ENCODE measurements around the gene SP6. TPM values are rescaled to one million over a fixed set of nuclear protein-coding genes. Genes with fewer than 3 reads are reported as not detected.
A peak's percentile ranks its signal among the peaks of the same experiment; 100 is the strongest.

The SP6 gene
- total RNA-seq, 2 donors from 2014 or later, result 8.7 to 8.8 TPM

DNA sequence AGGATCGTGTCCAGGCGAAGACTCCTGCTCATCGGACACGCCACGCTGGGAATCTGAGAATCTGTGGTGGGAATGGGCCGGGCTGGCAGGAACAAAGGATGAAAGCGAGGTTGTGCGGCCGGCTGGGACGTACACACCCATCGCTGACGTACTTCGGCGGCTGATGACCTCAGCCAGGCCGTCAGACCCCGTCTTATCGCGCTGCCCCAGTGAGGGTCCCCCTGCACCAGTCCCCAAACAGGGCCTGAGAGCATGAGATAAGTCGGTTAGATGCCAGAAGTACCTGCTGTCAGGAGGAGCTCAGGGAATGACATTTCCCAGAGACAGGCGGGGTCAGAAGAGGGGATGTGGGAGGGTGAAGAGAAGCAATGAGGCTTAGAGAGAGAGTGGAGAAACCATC lies 16.0 kb upstream of the SP6 start:
- DNase-seq, result no peak
- no peak overlapping the region for H3K9ac ChIP-seq (ENCODE audit: low read depth in 2 of 2, low read length in 2 of 2)

DNA sequence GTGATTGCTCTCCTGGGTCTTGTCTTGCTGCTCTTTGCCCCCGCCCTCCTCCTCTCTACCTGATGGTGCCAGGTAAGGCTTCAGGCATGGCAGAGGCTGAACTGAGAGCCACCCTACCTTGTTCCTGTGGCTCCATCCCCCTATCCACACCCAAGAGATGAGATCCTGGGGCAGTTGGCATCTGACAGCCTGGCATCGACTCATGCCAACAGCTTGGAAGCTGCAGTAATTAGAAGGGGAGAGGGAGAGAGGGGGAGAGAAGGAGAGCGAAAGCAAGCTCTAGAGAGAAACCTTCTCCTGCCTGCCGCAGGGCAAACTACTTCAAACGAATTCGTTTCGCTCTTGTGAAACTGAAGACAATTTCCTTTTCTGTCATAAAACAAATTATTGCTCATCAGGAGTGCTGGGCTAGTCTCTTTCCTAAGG lies 13.8 kb upstream of the SP6 start:
- TF ChIP-seq, protein P1, sequence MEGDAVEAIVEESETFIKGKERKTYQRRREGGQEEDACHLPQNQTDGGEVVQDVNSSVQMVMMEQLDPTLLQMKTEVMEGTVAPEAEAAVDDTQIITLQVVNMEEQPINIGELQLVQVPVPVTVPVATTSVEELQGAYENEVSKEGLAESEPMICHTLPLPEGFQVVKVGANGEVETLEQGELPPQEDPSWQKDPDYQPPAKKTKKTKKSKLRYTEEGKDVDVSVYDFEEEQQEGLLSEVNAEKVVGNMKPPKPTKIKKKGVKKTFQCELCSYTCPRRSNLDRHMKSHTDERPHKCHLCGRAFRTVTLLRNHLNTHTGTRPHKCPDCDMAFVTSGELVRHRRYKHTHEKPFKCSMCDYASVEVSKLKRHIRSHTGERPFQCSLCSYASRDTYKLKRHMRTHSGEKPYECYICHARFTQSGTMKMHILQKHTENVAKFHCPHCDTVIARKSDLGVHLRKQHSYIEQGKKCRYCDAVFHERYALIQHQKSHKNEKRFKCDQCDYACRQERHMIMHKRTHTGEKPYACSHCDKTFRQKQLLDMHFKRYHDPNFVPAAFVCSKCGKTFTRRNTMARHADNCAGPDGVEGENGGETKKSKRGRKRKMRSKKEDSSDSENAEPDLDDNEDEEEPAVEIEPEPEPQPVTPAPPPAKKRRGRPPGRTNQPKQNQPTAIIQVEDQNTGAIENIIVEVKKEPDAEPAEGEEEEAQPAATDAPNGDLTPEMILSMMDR (IDR thresholded peaks at IDR 0.05), result no peak
- intact Hi-C loops (cut with DNase I), result no loop called here
- Histone ChIP-seq H3K9me3 (no peaks in the 10 kb centered on the region), H3K4me1 (no peaks in the 10 kb centered on the region), H3K4me3 (no peak overlapping the region), H3K9ac (ENCODE audit: low read depth in 2 of 2, low read length in 2 of 2) (no peak overlapping the region), H3K27ac (no peak overlapping the region), H3K36me3 (no peaks in the 10 kb centered on the region), H3K27me3 (no peaks in the 10 kb centered on the region)
- DNase-seq, result no peak

More for the DNA sequence above, 16.0 kb upstream of the SP6 start:
- Histone ChIP-seq H3K27ac (no peak overlapping the region), H3K9me3 (no peaks in the 10 kb centered on the region), H3K36me3 (no peaks in the 10 kb centered on the region), H3K4me1 (no peaks in the 10 kb centered on the region), H3K4me3 (no peak overlapping the region), H3K27me3 (no peaks in the 10 kb centered on the region)
- intact Hi-C loops (cut with DNase I), result no loop called here
- TF ChIP-seq, protein P1 (IDR thresholded peaks at IDR 0.05), result no peak

DNA sequence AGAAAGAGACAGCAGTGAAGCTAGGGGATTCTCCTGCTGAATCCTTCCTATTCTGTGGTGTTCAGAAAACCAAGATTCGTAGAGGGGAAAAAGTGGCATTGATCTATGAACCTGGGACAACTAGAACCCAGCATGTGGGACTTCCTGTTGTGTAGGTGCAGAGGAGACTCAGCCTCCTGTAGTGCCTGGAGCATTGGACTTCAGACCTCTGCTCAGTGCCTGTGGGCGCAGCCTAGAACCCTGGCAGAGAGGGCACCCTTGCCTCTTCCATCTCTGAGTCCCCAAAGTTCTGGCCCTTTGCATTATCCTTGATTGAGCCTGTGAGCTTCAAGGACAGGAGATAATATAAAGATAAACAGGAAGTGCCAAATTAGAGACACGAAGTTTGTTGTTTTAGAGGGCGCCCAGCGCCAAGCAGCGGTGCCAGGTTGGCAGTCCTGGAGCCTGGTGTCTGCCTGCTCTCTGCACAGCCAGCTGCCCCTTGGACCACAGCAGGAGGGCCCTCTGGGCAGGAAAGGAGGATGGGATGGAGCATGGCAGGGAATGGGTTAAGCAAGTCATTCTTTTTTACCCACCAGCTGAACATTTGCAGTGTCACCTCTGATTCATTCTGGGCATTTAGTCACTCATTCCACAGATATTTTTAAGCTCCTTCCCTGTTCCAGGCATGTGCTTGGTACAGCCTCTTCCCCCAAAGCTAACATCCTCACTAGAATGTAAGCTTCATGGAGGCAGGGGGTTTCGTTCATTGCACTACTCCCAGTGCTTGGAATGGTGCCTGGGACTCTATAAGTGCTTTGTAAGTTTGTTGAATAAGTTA lies 11.9 kb upstream of the SP6 start:
- TF ChIP-seq, protein P1 (IDR thresholded peaks at IDR 0.05), result no peak
- no peaks in the 10 kb centered on the region for H3K27me3 ChIP-seq
- no peaks in the 10 kb centered on the region for H3K36me3 ChIP-seq
- no peaks in the 10 kb centered on the region for H3K9me3 ChIP-seq
- DNase-seq, result no peak
- H3K9ac ChIP-seq (ENCODE audit: low read depth in 2 of 2, low read length in 2 of 2), result peak overlapping the region in 1 of 2 donors; percentile 40
- intact Hi-C loops (cut with DNase I), result no loop called here
- H3K4me3 ChIP-seq, result no peak overlapping the region
- H3K4me1 ChIP-seq, result no peaks in the 10 kb centered on the region
- H3K27ac ChIP-seq, result no peak overlapping the region

DNA sequence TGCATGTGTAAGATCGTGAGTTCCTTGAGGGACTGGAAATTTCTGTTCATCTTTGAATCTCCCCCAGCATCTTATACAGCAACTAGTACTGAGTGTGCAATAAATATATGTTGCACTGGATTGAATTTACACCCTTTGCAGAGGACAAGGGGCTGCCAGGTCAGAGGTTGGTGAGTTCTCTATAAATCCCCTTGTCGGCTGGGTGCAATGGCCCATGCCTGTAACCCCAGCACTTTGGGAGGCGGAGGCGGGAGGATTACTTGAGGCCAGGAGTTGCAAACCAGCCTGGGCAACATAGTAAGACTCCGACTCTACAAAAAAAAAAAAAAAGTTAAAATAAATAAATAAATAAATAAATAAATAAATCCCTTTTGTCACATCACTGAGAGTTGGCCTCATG lies 9.4 kb upstream of the SP6 start:
- TF ChIP-seq, protein P1 (IDR thresholded peaks at IDR 0.05), result no peak
- no peak for DNase-seq
- intact Hi-C loops (cut with DNase I), result no loop called here
- H3K27me3 ChIP-seq, result no peaks in the 10 kb centered on the region
- H3K27ac ChIP-seq, result no peak overlapping the region
- H3K36me3 ChIP-seq, result no peaks in the 10 kb centered on the region
- no peak overlapping the region for H3K4me3 ChIP-seq
- H3K4me1 ChIP-seq, result no peaks in the 10 kb centered on the region
- H3K9me3 ChIP-seq, result no peaks in the 10 kb centered on the region
- no peak overlapping the region for H3K9ac ChIP-seq (ENCODE audit: low read depth in 2 of 2, low read length in 2 of 2)

DNA sequence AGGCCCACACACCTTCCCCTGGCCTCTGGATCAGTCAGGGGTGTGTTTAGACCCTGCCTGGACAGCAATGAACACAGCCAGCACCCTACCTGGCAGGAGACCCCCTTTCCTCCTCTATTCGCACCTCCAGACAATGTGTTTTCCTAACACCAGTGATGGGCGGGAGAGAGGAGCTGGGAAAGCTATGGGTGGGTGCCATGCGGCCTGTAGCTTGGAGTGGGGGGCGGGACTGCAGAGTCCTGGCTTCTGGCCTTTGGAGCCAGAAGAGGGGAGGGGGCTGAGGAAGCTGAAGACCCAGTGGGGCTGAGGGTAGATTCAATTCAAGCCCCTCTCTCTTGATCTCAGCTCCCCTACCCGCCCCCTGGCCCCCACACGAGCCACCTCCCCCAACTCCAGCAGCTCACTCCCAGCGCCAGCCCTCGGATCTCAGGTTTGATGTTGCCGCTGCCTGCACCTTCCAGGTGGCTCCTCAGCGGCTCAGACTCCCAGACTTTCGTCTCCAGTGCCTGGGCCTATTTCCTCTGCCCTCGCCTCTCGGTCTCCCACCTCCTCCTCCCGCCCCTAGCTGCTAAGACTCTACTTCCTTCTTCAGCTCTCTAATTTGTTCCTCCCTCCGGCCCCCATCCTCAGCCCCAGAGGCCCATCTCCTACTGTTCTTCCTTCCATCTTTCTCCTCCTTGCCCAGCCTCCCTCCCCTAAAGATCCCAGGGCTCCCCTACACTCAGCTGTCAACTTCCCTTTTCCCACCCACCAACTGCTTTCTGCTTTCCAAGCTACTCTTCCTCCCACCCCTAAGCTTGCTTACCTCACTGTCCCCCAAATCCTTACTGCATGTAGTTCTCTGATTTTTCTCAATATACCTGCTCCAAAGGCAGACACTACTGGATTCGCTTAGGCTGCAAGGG lies 6.8 kb upstream of the SP6 start:
- TF ChIP-seq, protein P1 (IDR thresholded peaks at IDR 0.05), result no peak
- H3K27me3 ChIP-seq, result peaks cover 7% of the 10 kb centered on the region
- DNase-seq, result no peak
- H3K9ac ChIP-seq (ENCODE audit: low read depth in 2 of 2, low read length in 2 of 2), result no peak overlapping the region
- H3K4me3 ChIP-seq, result no peak overlapping the region
- no peaks in the 10 kb centered on the region for H3K36me3 ChIP-seq
- H3K4me1 ChIP-seq, result no peaks in the 10 kb centered on the region
- intact Hi-C loops (cut with DNase I), result no loop called here
- no peak overlapping the region for H3K27ac ChIP-seq
- no peaks in the 10 kb centered on the region for H3K9me3 ChIP-seq
